Left lung (tissue), 10 donors: Measurements from ENCODE around the gene SLC18A2. TPM values are rescaled to one million over a fixed set of nuclear protein-coding genes. Genes with fewer than 3 reads are reported as not detected.

ENCODE experiments used
- ATAC-seq: fragments of 200-7000 bp; cut with Tn5 transposase; one replicate; pipeline ENCODE4 v1.9.1; 2020; ENCODE audit warnings: moderate library complexity
- DNase-seq, 4 donors: peaks; one replicate each; pipeline ENCODE4 v3.0.0-alpha.2; 2013 to 2020
- H3K27ac ChIP-seq, 2 donors: fragments of 200-600 bp; sonication (generic) in 1 of 2; one replicate each; pipeline versions ENCODE4 v1.5.0 to v1.8.0; 2020 to 2021
- H3K27me3 ChIP-seq, 2 donors: fragments of 200-600 bp; sonication (generic) in 1 of 2; one replicate each; pipeline versions ENCODE4 v1.5.0 to v1.8.0; 2020 to 2021
- H3K36me3 ChIP-seq, 2 donors: fragments of 200-600 bp; sonication (generic) in 1 of 2; one replicate each; pipeline versions ENCODE4 v1.5.0 to v1.8.0; 2020 to 2021
- H3K4me1 ChIP-seq, 2 donors: fragments of 200-600 bp; one replicate each; pipeline ENCODE4 v1.8.0; 2021
- H3K4me3 ChIP-seq, 2 donors: fragments of 200-600 bp; sonication (generic) in 1 of 2; one replicate each; pipeline versions ENCODE4 v1.5.0 to v1.8.0; 2020 to 2021; ENCODE audit warnings: mild to moderate bottlenecking in 1 of 2
- H3K9me3 ChIP-seq, 2 donors: fragments of 200-600 bp; sonication (generic) in 1 of 2; one replicate each; pipeline versions ENCODE4 v1.5.0 to v1.8.0; 2020 to 2021
- intact Hi-C, 2 donors: fragments of 100-400 bp; cut with DNase I; formaldehyde crosslinking; loops; one replicate each; pipeline versions ENCODE4 v1.11.2 to v1.14.2; 2022
- polyA plus RNA-seq, 6 donors: library from polyadenylated mRNA; unstranded; fragments of 120-200 nt; gene quantifications; one replicate each; pipeline ENCODE4 v1.2.1, GENCODE V29; 2013; ENCODE audit not compliant: insufficient read length in 6 of 6
- total RNA-seq, 2 donors: library from RNA; stranded (reverse); fragmentation: NEBNext Ultra II Directional; extraction: Animal tissue kit (Norgen Biotek cat#: 25700); gene quantifications; one replicate each; pipeline ENCODE4 v1.2.1, GENCODE V29; 2021
- TF ChIP-seq, protein P1 (sequence below), 2 donors: fragments of 200-600 bp; sonication (generic) in 1 of 2; IDR thresholded peaks; one replicate each; pipeline versions ENCODE4 v1.5.0 to v1.8.0; 2021; ENCODE audit warnings: antibody characterized with exemption in 2 of 2
- donor health status: DM: no; HTN: yes; CAD: no.
- donor health status: DM: no; HTN: no; CAD: no.

The SLC18A2 gene
- total and polyA plus RNA-seq, 8 donors = 0.18 to 1.9 (median 0.24) TPM

DNA sequence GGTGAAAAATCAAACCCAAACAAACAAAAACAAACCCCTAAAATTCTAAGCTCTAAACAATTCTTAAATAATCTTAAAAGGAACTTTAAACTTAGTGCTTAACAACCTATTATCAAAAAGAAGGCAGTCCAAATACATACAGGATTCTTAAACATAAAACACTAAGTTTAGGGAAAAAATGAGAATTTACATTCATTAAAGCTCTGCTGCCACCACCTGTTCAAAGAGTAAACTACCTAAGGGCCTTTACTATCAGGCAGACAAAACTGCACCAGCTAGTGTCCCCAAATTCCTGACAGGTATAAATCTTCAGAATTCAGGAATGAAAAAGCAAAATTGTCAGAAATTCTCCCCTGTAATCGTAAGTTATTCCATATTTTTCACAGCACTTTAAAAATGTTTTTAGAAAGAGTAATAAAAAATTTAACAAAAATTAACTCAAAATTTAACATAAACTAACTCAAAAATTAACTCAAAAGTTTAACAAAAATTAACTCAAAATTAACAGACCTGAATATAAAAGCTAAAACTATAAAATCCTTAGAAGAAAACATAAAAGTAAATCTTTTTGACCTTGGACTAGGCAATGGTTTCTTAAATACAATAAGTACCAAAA lies 79.2 kb downstream of the SLC18A2 start:
- intact Hi-C loops = no loop called here

DNA sequence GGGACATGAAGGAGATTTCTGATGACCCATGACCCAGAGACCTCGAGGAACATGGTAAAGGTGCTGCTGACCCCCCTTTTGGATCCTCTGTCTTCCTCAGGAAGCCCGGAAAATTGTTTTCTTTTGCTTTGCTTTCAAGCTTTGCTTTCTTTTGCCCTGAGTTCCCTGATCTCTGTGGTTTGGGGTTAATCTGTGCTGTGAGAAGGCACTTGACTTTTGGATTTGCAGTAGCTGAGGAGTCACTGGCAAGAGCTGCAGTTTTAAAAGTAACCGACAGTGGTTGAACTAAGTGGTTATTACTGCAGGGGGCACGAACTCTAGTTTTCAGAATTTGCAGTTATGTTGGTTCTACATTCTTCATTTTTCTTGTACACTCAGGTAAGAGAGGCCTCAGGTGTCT lies 81.3 kb downstream of the SLC18A2 start:
- DNase-seq (no peak), ATAC-seq (peak; percentile 59)
- Histone ChIP-seq H3K4me1 (no peaks in the 10 kb centered on the region), H3K27me3 (no peaks in the 10 kb centered on the region), H3K4me3 (no peak overlapping the region), H3K9me3 (no peaks in the 10 kb centered on the region), H3K27ac (no peak overlapping the region), H3K36me3 (no peaks in the 10 kb centered on the region)
- intact Hi-C loops = no loop called here
- TF ChIP-seq, protein P1, sequence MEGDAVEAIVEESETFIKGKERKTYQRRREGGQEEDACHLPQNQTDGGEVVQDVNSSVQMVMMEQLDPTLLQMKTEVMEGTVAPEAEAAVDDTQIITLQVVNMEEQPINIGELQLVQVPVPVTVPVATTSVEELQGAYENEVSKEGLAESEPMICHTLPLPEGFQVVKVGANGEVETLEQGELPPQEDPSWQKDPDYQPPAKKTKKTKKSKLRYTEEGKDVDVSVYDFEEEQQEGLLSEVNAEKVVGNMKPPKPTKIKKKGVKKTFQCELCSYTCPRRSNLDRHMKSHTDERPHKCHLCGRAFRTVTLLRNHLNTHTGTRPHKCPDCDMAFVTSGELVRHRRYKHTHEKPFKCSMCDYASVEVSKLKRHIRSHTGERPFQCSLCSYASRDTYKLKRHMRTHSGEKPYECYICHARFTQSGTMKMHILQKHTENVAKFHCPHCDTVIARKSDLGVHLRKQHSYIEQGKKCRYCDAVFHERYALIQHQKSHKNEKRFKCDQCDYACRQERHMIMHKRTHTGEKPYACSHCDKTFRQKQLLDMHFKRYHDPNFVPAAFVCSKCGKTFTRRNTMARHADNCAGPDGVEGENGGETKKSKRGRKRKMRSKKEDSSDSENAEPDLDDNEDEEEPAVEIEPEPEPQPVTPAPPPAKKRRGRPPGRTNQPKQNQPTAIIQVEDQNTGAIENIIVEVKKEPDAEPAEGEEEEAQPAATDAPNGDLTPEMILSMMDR (IDR thresholded peaks at IDR 0.05) = no peak

More for the DNA sequence above, 79.2 kb downstream of the SLC18A2 start:
- Histone ChIP-seq H3K9me3 (no peaks in the 10 kb centered on the region), H3K27me3 (no peaks in the 10 kb centered on the region), H3K36me3 (no peaks in the 10 kb centered on the region), H3K4me3 (no peak overlapping the region), H3K27ac (no peak overlapping the region), H3K4me1 (no peaks in the 10 kb centered on the region)
- TF ChIP-seq, protein P1 (IDR thresholded peaks at IDR 0.05) = peak; percentile 28 to 34
- DNase-seq = peak in 1 of 4 donors; percentile 18
- ATAC-seq = peak; percentile 63

DNA sequence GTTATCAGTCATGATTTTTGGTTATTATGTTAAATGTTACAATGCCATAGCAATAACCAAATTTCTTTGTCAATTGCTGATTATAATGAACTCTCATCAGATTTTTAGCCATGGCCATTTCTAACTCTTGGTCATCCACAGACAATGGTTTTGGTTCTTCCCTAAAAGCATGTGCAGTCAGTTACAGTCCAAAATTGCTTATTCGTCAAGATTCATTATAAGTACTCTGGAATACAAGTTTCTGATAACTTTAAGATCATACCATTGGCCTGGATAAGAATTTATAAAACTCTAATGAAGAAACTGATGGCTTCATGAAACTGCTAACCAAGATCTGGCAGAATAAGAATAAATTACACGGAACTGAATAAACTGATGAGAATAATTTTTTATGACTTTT lies 83.5 kb downstream of the SLC18A2 start:
- H3K36me3 ChIP-seq = no peaks in the 10 kb centered on the region
- intact Hi-C loops = no loop called here
- H3K27me3 ChIP-seq = no peaks in the 10 kb centered on the region
- DNase-seq (no peak), ATAC-seq (no peak)
- H3K4me1 ChIP-seq = peaks cover 0 to 7% of the 10 kb centered on the region in 2 donors
- H3K27ac ChIP-seq = no peak overlapping the region
- H3K9me3 ChIP-seq = no peaks in the 10 kb centered on the region
- TF ChIP-seq, protein P1 (IDR thresholded peaks at IDR 0.05) = no peak
- H3K4me3 ChIP-seq = no peak overlapping the region

DNA sequence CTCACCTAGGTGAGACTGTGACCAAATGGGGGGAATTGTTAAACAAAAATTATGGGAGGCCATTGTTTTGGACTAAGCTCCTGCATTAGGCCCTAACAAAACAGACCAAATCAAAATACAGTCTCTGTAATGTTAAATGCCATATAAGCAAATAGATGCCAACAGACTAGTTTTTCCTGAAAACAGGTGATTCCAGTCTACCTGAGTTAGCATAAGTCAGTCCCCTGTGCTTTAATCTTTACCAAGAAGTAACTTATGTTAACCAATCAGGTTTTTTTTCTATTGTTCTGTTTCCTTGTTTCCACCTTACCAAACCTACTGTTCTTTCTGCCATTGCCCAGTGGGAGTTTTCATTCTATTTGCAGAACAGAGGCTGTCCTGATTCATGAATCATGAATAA lies 86.3 kb downstream of the SLC18A2 start:
- Histone ChIP-seq H3K9me3 (no peaks in the 10 kb centered on the region), H3K4me3 (no peak overlapping the region), H3K27me3 (no peaks in the 10 kb centered on the region), H3K4me1 (peaks cover 0 to 7% of the 10 kb centered on the region in 2 donors), H3K36me3 (no peaks in the 10 kb centered on the region), H3K27ac (no peak overlapping the region)
- intact Hi-C loops = no loop called here
- DNase-seq = no peak
- TF ChIP-seq, protein P1 (IDR thresholded peaks at IDR 0.05) = no peak
- no peak for ATAC-seq

Other genes starting within 250 kb of the SLC18A2 start
- gene SHTN1, start 235.9 kb upstream of the SLC18A2 start, total RNA-seq = 10 to 100 TPM; 36.3 to 38.9 TPM
- 10 to 100 TPM; 24.5 to 30.1 (median 28.8) TPM for gene SHTN1, start 235.9 kb upstream of the SLC18A2 start, polyA plus RNA-seq
- gene VAX1, start 102.8 kb upstream of the SLC18A2 start, total RNA-seq = not detected
- gene VAX1, start 102.8 kb upstream of the SLC18A2 start, polyA plus RNA-seq = not detected
- gene KCNK18, start 43.6 kb upstream of the SLC18A2 start, total RNA-seq = not detected
- not detected for gene KCNK18, start 43.6 kb upstream of the SLC18A2 start, polyA plus RNA-seq
- gene PDZD8, start 134.3 kb downstream of the SLC18A2 start, total RNA-seq = 10 to 100 TPM; 32.4 to 38.2 TPM
- 10 to 100 TPM; 24.2 to 35.4 (median 29.4) TPM for gene PDZD8, start 134.3 kb downstream of the SLC18A2 start, polyA plus RNA-seq